ENCODE measurements around the gene KLHL29. TPM values are rescaled to one million over a fixed set of nuclear protein-coding genes. Genes with fewer than 3 reads are reported as not detected.

The KLHL29 gene
- total RNA-seq, 1 donor from 2014 or later = 3.3 TPM

DNA sequence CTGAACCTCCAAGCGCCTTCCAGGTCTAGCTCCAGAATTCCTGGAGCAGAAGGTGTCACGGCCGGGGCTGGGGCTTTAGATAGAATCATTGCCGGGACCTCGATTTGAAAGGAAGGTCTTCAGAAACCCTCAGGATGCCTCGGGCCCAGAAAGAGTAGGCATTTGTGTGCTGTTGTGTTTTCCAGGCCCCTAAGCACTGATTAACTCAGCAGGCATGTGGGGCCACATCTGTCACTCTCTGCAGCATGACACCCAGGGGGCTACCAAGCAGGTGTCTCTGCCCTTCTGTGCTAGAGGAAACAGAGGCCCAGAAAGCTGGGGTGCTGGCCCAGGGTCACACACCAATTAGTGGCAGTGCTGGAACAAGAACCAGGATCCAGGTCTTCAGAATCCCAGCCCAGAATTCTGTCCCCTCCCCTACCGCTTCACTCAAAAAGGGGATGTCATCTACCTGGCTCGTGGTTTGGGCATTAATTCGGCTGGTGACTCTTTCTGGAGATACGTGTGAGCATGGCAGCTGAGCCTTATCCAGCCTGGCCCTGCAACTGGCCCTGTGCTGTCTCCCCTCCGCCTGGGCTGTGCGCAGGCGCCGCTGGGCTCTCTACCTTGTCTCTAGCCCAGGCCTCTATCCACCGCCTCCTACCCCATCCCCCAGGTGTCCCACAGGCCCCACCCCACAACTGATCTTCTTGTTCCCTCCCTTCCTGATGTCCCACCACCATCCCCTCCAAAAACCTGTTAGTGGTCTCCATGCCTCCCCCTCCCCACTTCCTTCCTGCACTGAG, 296.6 kb downstream of the KLHL29 start:
- DNase-seq (ENCODE audit: low spot score) = no peak

DNA sequence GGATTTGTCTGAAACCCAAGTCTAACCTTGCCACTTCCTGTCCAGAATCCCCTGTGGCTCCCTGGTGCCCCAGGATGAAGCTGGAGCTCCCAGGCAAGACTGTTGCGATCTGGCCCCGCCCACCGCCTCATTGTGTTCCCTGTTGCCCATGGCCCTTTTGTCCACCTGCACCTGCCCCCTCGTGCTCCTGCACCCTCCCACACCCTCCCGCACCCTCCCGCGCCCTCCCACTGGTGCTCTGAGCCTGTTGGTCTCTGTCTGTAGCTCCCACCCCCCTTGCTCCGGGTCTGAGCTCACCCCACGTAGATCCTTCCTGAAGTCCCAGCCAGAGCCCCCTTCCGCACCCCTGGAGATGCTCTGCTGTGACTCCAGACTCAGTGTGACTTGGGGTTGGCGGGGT, 297.5 kb downstream of the KLHL29 start:
- H3K9me3 Mint-ChIP-seq = no peaks in the 10 kb centered on the region

More for the DNA sequence above, 296.6 kb downstream of the KLHL29 start:
- no peaks in the 10 kb centered on the region for H3K27me3 Mint-ChIP-seq (ENCODE audit: insufficient read depth)
- intact Hi-C loops (cut with micrococcal nuclease) = no loop called here
- no peak overlapping the region for H3K4me3 Mint-ChIP-seq
- no peak overlapping the region for H3K27ac Mint-ChIP-seq
- no peaks in the 10 kb centered on the region for H3K36me3 Mint-ChIP-seq (ENCODE audit: low read depth)
- no peaks in the 10 kb centered on the region for H3K9me3 Mint-ChIP-seq
- H3K4me1 Mint-ChIP-seq (ENCODE audit: low read depth) = no peaks in the 10 kb centered on the region

DNA sequence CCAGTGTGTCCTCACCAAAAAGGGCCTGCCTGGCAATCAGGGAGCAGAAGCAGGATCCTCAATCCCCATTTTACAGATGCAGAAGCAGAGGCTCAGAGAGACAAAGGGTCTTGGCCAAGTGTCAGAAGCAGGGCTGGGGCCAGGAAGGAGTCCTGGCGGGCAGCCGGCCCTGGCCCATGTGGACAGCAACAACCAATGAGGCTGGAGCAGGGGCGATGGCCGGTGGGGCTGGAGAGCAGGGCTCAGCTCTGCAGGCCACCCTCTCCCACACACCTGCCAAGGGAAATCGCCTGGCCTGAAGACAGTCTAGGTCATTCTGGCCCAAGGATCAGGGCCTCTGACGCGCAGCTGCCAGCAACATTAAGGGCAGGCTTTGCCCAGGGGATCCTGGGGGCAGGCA, 298.0 kb downstream of the KLHL29 start:
- H3K27ac Mint-ChIP-seq = no peak overlapping the region

More for the DNA sequence above, 297.5 kb downstream of the KLHL29 start:
- no peaks in the 10 kb centered on the region for H3K36me3 Mint-ChIP-seq (ENCODE audit: low read depth)
- no peak overlapping the region for H3K27ac Mint-ChIP-seq
- intact Hi-C loops (cut with micrococcal nuclease) = no loop called here
- no peaks in the 10 kb centered on the region for H3K27me3 Mint-ChIP-seq (ENCODE audit: insufficient read depth)
- DNase-seq (ENCODE audit: low spot score) = no peak
- H3K4me1 Mint-ChIP-seq (ENCODE audit: low read depth) = no peaks in the 10 kb centered on the region
- no peak overlapping the region for H3K4me3 Mint-ChIP-seq

DNA sequence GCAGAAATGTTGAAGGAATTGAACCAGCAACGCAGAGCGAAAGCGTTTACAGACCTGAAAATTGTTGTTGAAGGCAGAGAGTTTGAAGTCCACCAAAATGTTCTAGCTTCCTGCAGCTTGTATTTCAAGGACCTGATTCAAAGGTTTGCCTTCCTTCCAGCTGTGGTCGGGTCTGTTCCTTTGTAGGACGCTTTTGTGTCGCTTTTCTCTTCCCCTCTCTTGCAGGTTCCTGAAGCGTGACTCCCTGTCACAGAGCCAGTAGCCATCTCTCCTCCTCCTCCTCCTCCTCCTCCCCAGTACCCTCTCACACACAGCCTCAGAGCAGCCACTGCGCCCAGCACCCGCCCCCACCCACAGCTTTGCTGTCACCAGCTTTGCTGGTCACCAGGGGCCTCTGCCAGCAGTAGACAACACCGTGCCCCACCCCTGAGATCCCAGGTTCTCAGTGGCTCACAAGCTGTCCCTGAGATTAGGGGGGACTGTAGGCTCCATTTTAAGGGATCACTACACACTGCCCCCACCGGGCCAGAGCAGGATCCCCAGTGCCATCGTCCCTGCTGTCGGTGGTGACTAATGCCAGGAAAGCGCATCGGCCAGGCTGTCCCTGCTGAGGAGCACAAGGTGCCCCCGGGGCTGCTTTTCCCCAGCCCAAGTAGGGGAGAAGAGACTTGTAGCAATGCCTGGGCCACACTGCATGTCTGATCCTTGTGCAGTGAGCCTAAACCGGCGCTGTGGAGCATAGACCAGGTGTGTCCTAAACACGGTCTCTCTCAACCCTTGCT, 299.6 kb downstream of the KLHL29 start:
- no peak for DNase-seq (ENCODE audit: low spot score)
- intact Hi-C loops (cut with micrococcal nuclease) = no loop called here
- no peaks in the 10 kb centered on the region for H3K36me3 Mint-ChIP-seq (ENCODE audit: low read depth)
- H3K27ac Mint-ChIP-seq = no peak overlapping the region
- no peaks in the 10 kb centered on the region for H3K9me3 Mint-ChIP-seq
- no peak overlapping the region for H3K4me3 Mint-ChIP-seq
- H3K27me3 Mint-ChIP-seq (ENCODE audit: insufficient read depth) = no peaks in the 10 kb centered on the region
- no peaks in the 10 kb centered on the region for H3K4me1 Mint-ChIP-seq (ENCODE audit: low read depth)

More for the DNA sequence above, 298.0 kb downstream of the KLHL29 start:
- Mint-ChIP-seq H3K36me3 (ENCODE audit: low read depth) (no peaks in the 10 kb centered on the region), H3K9me3 (no peaks in the 10 kb centered on the region), H3K4me3 (no peak overlapping the region), H3K27me3 (ENCODE audit: insufficient read depth) (no peaks in the 10 kb centered on the region), H3K4me1 (ENCODE audit: low read depth) (no peaks in the 10 kb centered on the region)
- intact Hi-C loops (cut with micrococcal nuclease) = no loop called here
- DNase-seq (ENCODE audit: low spot score) = no peak

DNA sequence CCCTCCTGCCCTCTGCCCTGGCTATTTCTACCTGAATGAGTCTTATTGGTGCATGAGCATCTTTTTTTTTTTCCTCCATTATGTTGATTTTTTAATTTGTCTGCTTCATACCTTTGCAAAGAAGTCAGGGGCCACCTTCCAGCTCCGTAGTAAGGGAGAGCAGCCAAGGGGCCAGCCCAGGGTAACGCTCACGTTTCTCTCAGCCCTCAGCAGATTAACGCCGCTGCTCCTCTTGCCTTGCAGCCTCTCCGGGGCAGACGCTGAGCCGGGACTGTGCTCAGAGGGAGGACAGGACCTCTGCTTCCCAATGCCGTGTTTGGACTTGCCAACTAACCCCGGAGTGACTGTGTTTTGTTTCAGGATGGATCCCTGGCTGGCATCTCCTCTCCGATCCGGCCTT, 300.2 kb downstream of the KLHL29 start:
- intact Hi-C loops (cut with micrococcal nuclease) = no loop called here
- no peak for DNase-seq (ENCODE audit: low spot score)
- Mint-ChIP-seq H3K36me3 (ENCODE audit: low read depth) (no peaks in the 10 kb centered on the region), H3K9me3 (no peaks in the 10 kb centered on the region), H3K27ac (no peak overlapping the region), H3K27me3 (ENCODE audit: insufficient read depth) (no peaks in the 10 kb centered on the region), H3K4me1 (ENCODE audit: low read depth) (no peaks in the 10 kb centered on the region), H3K4me3 (no peak overlapping the region)

DNA sequence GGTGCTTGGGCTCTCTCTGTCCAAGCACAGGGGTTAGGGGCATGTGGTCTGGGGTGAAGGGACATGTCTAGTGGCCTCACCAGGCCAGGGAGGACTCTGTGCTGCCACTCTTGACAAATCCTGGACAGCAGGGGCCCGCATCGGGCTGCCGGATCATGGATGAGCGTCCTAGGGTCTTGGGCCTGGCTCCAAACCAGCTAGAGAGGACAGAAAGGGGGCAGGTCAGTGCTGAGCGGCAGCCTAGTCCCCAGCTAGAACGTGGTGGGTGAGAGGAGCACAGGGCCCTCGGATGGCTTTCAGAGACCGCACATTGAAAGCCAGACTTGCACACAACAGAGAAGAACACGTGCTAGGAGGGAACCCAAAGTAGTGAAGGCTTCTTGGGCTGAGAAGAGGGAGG, 300.7 kb downstream of the KLHL29 start:
- intact Hi-C loops (cut with micrococcal nuclease) = no loop called here
- H3K27ac Mint-ChIP-seq = no peak overlapping the region
- no peaks in the 10 kb centered on the region for H3K36me3 Mint-ChIP-seq (ENCODE audit: low read depth)
- H3K4me1 Mint-ChIP-seq (ENCODE audit: low read depth) = no peaks in the 10 kb centered on the region
- no peak overlapping the region for H3K4me3 Mint-ChIP-seq
- DNase-seq (ENCODE audit: low spot score) = no peak
- H3K9me3 Mint-ChIP-seq = no peaks in the 10 kb centered on the region
- H3K27me3 Mint-ChIP-seq (ENCODE audit: insufficient read depth) = no peaks in the 10 kb centered on the region

DNA sequence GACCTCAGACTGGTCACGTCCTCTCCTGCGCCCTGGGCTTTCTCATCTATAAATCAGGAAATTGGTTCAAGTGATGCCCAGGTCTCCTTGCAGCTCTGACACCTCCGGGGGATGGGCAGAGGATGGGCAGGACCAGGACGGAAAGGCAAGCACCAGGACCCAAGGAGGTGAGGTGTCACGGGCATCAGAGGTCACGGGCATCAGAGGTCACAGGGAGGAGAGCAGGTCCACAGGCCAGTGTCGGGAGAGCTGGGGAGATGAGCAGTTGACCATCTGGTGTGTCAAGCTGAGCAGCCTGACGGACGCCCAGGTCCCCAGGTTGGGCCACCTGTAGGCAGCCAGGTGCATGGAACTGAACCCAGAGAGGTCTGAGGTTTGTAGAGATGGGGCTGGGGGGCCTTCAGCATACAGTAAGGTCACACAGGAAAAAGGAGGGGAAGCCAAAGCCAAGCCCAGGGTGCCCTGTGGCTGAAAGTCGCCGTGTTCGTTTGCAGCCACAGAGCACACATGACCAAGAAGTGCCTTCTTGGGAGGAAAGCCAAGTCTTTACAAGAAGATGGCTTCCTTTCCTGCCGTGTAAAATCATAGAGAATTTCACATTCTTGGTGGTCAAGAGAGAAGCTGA, 301.5 kb downstream of the KLHL29 start:
- Mint-ChIP-seq H3K4me3 (no peak overlapping the region), H3K9me3 (no peaks in the 10 kb centered on the region), H3K27ac (no peak overlapping the region), H3K4me1 (ENCODE audit: low read depth) (no peaks in the 10 kb centered on the region), H3K27me3 (ENCODE audit: insufficient read depth) (no peaks in the 10 kb centered on the region), H3K36me3 (ENCODE audit: low read depth) (no peaks in the 10 kb centered on the region)
- intact Hi-C loops (cut with micrococcal nuclease) = no loop called here
- no peak for DNase-seq (ENCODE audit: low spot score)

DNA sequence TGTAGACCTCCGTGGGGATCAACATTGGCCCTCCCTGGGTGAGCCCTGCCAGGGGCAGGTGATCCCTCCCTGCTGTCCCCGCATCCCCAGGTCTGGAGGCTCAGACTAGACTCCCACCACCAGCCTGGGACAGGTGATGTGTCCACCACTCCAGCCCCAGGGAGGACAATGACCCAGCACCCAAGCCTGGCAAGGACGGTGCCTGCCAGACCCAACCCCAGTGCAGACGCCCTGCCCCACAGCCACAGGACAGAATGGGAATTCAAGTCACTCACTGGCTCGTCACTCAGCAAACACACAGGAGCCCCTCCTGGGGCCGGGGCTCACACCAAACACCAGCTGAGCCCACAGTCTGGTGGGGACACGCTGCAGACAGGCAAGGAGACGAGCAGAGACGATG, 302.2 kb downstream of the KLHL29 start:
- H3K36me3 Mint-ChIP-seq (ENCODE audit: low read depth) = no peaks in the 10 kb centered on the region
- no peak overlapping the region for H3K4me3 Mint-ChIP-seq
- H3K4me1 Mint-ChIP-seq (ENCODE audit: low read depth) = no peaks in the 10 kb centered on the region
- H3K27me3 Mint-ChIP-seq (ENCODE audit: insufficient read depth) = no peaks in the 10 kb centered on the region
- no peak for DNase-seq (ENCODE audit: low spot score)
- intact Hi-C loops (cut with micrococcal nuclease) = no loop called here
- no peaks in the 10 kb centered on the region for H3K9me3 Mint-ChIP-seq
- H3K27ac Mint-ChIP-seq = no peak overlapping the region

DNA sequence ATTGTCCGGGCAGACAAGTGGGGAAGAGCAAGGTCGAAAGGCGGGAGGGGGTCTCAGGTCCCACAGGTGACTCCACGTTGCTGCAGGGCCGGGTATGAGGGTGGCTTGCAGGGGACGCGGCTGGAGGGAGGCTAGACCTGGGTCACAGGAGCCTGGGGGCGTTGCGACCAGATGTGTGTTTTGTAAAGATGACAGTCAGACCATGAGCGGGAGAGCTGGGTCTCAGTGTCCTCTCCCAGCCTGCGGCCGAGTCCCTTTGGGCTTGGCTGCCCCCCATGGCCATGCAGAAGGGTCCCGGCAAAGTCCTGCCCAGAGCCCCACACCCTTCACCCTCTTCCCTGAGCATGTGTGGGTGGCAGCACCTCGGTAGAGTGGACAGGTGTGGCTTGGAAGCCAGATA, 302.7 kb downstream of the KLHL29 start:
- no peaks in the 10 kb centered on the region for H3K9me3 Mint-ChIP-seq
- intact Hi-C loops (cut with micrococcal nuclease) = no loop called here
- H3K4me3 Mint-ChIP-seq = no peak overlapping the region
- H3K4me1 Mint-ChIP-seq (ENCODE audit: low read depth) = no peaks in the 10 kb centered on the region
- H3K27ac Mint-ChIP-seq = no peak overlapping the region
- DNase-seq (ENCODE audit: low spot score) = no peak
- no peaks in the 10 kb centered on the region for H3K27me3 Mint-ChIP-seq (ENCODE audit: insufficient read depth)
- H3K36me3 Mint-ChIP-seq (ENCODE audit: low read depth) = no peaks in the 10 kb centered on the region

DNA sequence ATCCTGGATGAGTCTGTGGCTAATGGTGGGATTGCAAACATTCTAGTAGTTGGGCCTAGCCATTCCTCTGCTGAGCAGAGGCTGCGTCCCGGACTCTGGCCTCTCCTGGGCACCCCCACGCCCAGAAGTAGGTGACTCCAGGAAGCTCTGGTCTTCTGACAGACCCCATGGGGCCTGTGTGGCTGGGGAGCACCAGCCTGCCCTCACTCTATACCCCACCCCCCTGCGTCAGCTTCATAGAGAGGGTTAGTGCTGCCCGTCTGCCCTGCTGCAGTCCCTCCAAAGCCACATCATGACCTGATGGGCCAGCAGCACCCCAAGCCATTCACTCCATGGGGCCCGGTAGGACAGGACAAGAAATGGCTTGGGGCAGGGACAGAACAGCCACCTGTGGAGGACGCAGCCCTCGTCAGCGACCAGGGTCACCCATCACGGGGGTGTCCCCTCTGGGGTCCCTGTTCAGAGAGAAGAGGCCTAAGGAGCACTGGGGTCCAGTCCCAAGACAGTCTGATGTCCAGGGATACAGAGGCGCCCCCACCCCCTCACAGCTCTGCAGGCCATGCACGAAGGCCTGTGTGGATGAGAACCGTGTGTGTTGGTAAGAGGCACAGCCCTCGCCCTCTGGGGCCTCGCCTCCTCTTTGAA, 303.6 kb downstream of the KLHL29 start:
- Mint-ChIP-seq H3K27me3 (ENCODE audit: insufficient read depth) (no peaks in the 10 kb centered on the region), H3K4me3 (no peak overlapping the region), H3K27ac (no peak overlapping the region), H3K9me3 (no peaks in the 10 kb centered on the region), H3K4me1 (ENCODE audit: low read depth) (no peaks in the 10 kb centered on the region), H3K36me3 (ENCODE audit: low read depth) (no peaks in the 10 kb centered on the region)
- DNase-seq (ENCODE audit: low spot score) = no peak
- intact Hi-C loops (cut with micrococcal nuclease) = no loop called here

DNA sequence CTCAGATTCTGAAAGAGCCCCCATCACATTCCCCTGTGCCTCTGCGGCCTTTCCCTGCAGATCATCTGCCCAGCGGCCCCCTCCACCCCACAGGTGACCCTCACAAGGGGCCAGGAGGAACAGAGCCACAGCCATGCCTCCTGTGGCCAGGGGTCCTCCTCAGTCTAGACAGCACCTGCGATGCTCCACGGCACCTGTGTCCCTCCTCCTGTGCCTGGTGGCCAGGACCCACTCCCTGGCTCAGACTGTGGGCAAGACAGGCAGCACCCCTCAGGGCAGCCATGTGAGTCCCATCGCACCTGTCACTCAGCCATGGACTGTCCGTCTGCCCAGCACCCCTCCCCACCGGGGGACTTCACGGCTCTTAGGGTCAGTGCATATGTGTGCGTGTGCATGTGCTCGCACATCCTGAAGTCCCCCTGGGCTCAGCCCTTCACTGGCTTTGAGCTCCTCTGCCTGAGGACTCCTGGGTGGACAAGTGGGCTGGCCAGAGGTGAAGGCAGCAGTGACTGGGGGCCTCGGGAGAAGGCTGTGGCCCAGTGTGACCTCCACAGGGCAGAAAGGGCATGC, 304.2 kb downstream of the KLHL29 start:
- no peaks in the 10 kb centered on the region for H3K4me1 Mint-ChIP-seq (ENCODE audit: low read depth)
- H3K36me3 Mint-ChIP-seq (ENCODE audit: low read depth) = no peaks in the 10 kb centered on the region
- no peak for DNase-seq (ENCODE audit: low spot score)
- intact Hi-C loops (cut with micrococcal nuclease) = no loop called here
- H3K27ac Mint-ChIP-seq = no peak overlapping the region
- no peaks in the 10 kb centered on the region for H3K27me3 Mint-ChIP-seq (ENCODE audit: insufficient read depth)
- H3K9me3 Mint-ChIP-seq = no peaks in the 10 kb centered on the region
- no peak overlapping the region for H3K4me3 Mint-ChIP-seq

DNA sequence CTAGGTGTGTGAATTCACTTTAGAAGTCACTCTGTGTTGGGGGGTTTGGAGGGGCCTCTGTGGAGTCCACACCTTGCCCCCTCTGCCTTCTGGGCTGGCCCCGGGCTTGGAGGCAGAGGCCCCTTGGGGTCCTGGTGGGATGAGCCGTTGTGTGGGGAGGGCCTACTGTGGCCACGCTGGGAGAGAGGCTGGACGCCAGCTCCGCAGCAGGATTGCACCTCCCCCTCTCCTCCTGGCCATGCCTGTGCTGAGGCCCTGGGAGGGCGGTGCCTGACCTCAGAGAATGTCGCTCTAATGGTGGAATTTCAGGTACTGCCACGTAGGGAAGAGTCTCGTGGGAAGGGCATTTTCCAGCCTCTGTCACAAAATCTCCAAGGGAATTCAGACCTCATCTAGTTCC, 304.9 kb downstream of the KLHL29 start:
- no peaks in the 10 kb centered on the region for H3K9me3 Mint-ChIP-seq
- no peaks in the 10 kb centered on the region for H3K36me3 Mint-ChIP-seq (ENCODE audit: low read depth)
- H3K27ac Mint-ChIP-seq = no peak overlapping the region
- intact Hi-C loops (cut with micrococcal nuclease) = no loop called here
- H3K4me1 Mint-ChIP-seq (ENCODE audit: low read depth) = no peaks in the 10 kb centered on the region
- H3K4me3 Mint-ChIP-seq = no peak overlapping the region
- no peaks in the 10 kb centered on the region for H3K27me3 Mint-ChIP-seq (ENCODE audit: insufficient read depth)
- DNase-seq (ENCODE audit: low spot score) = no peak
